ENCODE measurements around the gene ZNF217. TPM values are rescaled to one million over a fixed set of nuclear protein-coding genes. Genes with fewer than 3 reads are reported as not detected.
A peak's percentile ranks its signal among the peaks of the same experiment; 100 is the strongest.
"Not testable (repeated sequence)": the region's sequence is repeated elsewhere in the genome, so short reads cannot be mapped to it uniquely, and the experiment has no call there.

The ZNF217 gene
- total RNA-seq (2011; cell fraction: chromatin; rRNA removed; ENCODE audit: low replicate concordance): 27.8 and 53.4 TPM in 2 replicates
- total RNA-seq (2011; cell fraction: nucleolus; rRNA removed): 21.3 and 24.7 TPM in 2 replicates
- total RNA-seq (2011; cell fraction: nucleoplasm; rRNA removed): 26.2 and 28.5 TPM in 2 replicates
- total RNA-seq (2014; rRNA removed) (16.8 and 17.7 TPM in 2 replicates), total RNA-seq (2014; rRNA removed; fragmentation: Illumina TruSeq; extraction: Trizol) (23.4 and 25.0 TPM in 2 replicates), total RNA-seq (2015; rRNA removed; fragmentation: Illumina TruSeq; extraction: Trizol) (18.7 and 21.8 TPM in 2 replicates), total RNA-seq (2021) (39.7 and 41.8 TPM in 2 replicates), polyA plus RNA-seq (2011; rRNA removed) (11.4 and 12.9 TPM in 2 replicates), polyA plus RNA-seq (2014; fragmentation: Illumina TruSeq; extraction: Trizol) (19.3 and 26.7 TPM in 2 replicates), polyA plus RNA-seq (2014; fragmentation: Nextera tagmentation; extraction: Ambion mirVana) (1 to 10 TPM; 3.0 to 7.1 TPM), polyA plus RNA-seq (2014; rRNA removed) (16.0 and 23.5 TPM in 2 replicates), polyA minus RNA-seq (2011; rRNA and poly(A)+ RNA removed) (36.2 and 44.6 TPM in 2 replicates), Bru-seq, nascent RNA (percentile 98 among the genes with signal in this experiment), BruChase-seq, experiment 1, labeled RNA remaining after a 2-hour chase (percentile 96 among the genes with signal in this experiment), BruChase-seq, experiment 2, labeled RNA remaining after a 6-hour chase (percentile 96 among the genes with signal in this experiment)
- 6.8 and 8.6 TPM in 2 replicates for polyA plus RNA-seq (2011; cell fraction: cytosol; rRNA removed)
- 19.8 and 24.3 TPM in 2 replicates for polyA plus RNA-seq (2011; cell fraction: nucleus; rRNA removed)
- 17.7 and 21.1 TPM in 2 replicates for polyA plus RNA-seq (2012)
- 21.7 and 25.7 TPM in 2 replicates for polyA minus RNA-seq (2011; cell fraction: cytosol; rRNA and poly(A)+ RNA removed)
- polyA minus RNA-seq (2011; cell fraction: nucleus; rRNA and poly(A)+ RNA removed): 19.7 and 29.4 TPM in 2 replicates
- long read RNA-seq, experiment 1, partial matches to known transcripts: 1 of 7 reads
- long read RNA-seq, experiment 1, other reads (novel, unspliced or antisense): 4 of 7 reads
- long read RNA-seq, experiment 2, partial matches to known transcripts: 0 of 4 reads
- long read RNA-seq, experiment 2, other reads (novel, unspliced or antisense): 3 of 4 reads
- long read RNA-seq, experiment 3, partial matches to known transcripts: 5 of 5 reads
- long read RNA-seq, experiment 3, other reads (novel, unspliced or antisense): 0 of 5 reads

- DNase-seq (ENCODE audit: extremely low read depth in 1 of 4, low spot score in 3 of 4) (peak in 1 of 4 experiments; percentile 82), ATAC-seq (peak; percentile 49)
- in situ Hi-C loops (cut with MboI); H3K9me1 ChIP-seq (ENCODE audit: control insufficient read depth, insufficient read depth, low read length); H3K4me1 ChIP-seq (replicated peaks in 1 of 2; ENCODE audit: control insufficient read depth in 2 of 2, insufficient read depth in 2 of 2, low read length in 2 of 2); H3K9me3 ChIP-seq (replicated peaks; ENCODE audit: control insufficient read depth, insufficient read depth, low read depth, low read length); H4K20me1 ChIP-seq (replicated peaks; ENCODE audit: control insufficient read depth, insufficient read depth, low read length); FAIRE-seq; H3K27me3 ChIP-seq (ENCODE audit: control insufficient read depth in 2 of 2, insufficient read depth in 2 of 2, low read length in 2 of 2); BruUV-seq (replicated peaks); H3K36me3 ChIP-seq (ENCODE audit: control insufficient read depth, insufficient read depth, low read length): not testable (repeated sequence)
- Histone ChIP-seq H3K27ac (ENCODE audit: extremely low read depth, low read depth, low read length) (peak within 1 kb of the TSS; percentile 93), H3K9ac (ENCODE audit: insufficient read depth in 1 of 2, low read depth in 2 of 2, low read length in 2 of 2) (peak within 1 kb of the TSS; percentile 90 to 96), H3K79me2 (ENCODE audit: control insufficient read depth, insufficient read depth, low read length) (peaks cover 84% of the 10 kb centered on the region), H3K4me3 (peak within 1 kb of the TSS; percentile 90), H3K4me2 (ENCODE audit: insufficient read depth, low read length) (peak within 1 kb of the TSS; percentile 81), H2AFZ (ENCODE audit: low read depth, low read length) (peak within 1 kb of the TSS; percentile 37)
- WGBS (ENCODE audit: insufficient coverage, low coverage, missing lambda C conversion rate): 0% methylated on average over 12 of the region's 66 CpGs
- intact Hi-C loops (cut with micrococcal nuclease): loop anchor here (2.0 to 5.0 kb wide), 4 partner anchors 15 to 344 kb away; no protein-coding TSS in a partner anchor
- ChIA-PET CTCF (ENCODE audit: low intra/inter-chr PET ratio) (interaction anchor here (0.9 kb wide), 1 partner anchor 347 kb away, joined by 3 read pairs; no protein-coding TSS in a partner anchor), POLR2A (interaction anchor here (0.6 to 2.5 kb wide), 8 partner anchors 22 to 346 kb away, joined by 3 to 13 read pairs (median 4); no protein-coding TSS in a partner anchor)
- TF ChIP-seq BACH1 (tag; IDR thresholded peaks at IDR 0.05) (0 out of 2 replicates have a peak, but pooled peaks have one; percentile 15), ATF7 (IDR thresholded peaks at IDR 0.05) (peak; percentile 20; the same call in 1 of the 2 replicates), NCOR1 (IDR thresholded peaks at IDR 0.05) (peak; percentile 14; the same call in 1 of the 2 replicates), ZBTB7A (IDR thresholded peaks at IDR 0.05; ENCODE audit: borderline replicate concordance, control insufficient read depth, low read depth, low read length) (peak; percentile 80; the same call in 1 of the 2 replicates), EGR1 (conservative IDR thresholded peaks at IDR 0.05) (0 out of 2 replicates have a peak, but pooled peaks have one; percentile 7), ARID4B (CRISPR knock-in tag; IDR thresholded peaks at IDR 0.05) (0 out of 2 replicates have a peak, but pooled peaks have one; percentile 32), SMAD4 (CRISPR knock-in tag; conservative IDR thresholded peaks at IDR 0.05) (peak; percentile 77), PCBP1 (IDR thresholded peaks at IDR 0.05; ENCODE audit: low read depth, low read length, poor library complexity, severe bottlenecking) (peak; percentile 44), ETV1 (tag; conservative IDR thresholded peaks at IDR 0.05; ENCODE audit: low read depth) (peak; percentile 68)
- TF ChIP-seq, protein P1, sequence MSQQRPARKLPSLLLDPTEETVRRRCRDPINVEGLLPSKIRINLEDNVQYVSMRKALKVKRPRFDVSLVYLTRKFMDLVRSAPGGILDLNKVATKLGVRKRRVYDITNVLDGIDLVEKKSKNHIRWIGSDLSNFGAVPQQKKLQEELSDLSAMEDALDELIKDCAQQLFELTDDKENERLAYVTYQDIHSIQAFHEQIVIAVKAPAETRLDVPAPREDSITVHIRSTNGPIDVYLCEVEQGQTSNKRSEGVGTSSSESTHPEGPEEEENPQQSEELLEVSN (IDR thresholded peaks at IDR 0.05; ENCODE audit: borderline replicate concordance in 1 of 2, extremely low read depth in 1 of 2, insufficient read depth in 1 of 2, insufficient read length in 1 of 2, low read depth in 1 of 2, low read length in 1 of 2, poor library complexity in 1 of 2, severe bottlenecking in 1 of 2): peak in 1 of 2 experiments; percentile 9
Measured at GRCh38 chr20:53593466-53594007, at the start of gene ZNF217. TSS of gene ZNF217 (minus strand) at chr20:53593839. CDS start at chr20:53582826, 11,013 bp downstream.
